T47D (cell line): ENCODE measurements around the gene SERBP1.
"Not testable (repeated sequence)": the region's sequence is repeated elsewhere in the genome, so short reads cannot be mapped to it uniquely, and the experiment has no call there.

Experiments used
- DNase-seq, 2 experiments: peaks; one replicate each; pipeline versions ENCODE4 v3.0.0 to v3.0.0-alpha.2; 2011 to 2012; ENCODE audit warnings: low read depth in 1 of 2, low spot score in 1 of 2
- JUND ChIP-seq: IDR thresholded peaks from 2 replicates; pipeline ENCODE4 v1.6.1; 2012; ENCODE audit warnings: low read depth
- in situ Hi-C: cut with HindIII; loops from 2 replicates; pipeline ENCODE4 v1.10.0; 2016; ENCODE audit warnings: low sequenced_read_pairs, low pct_unique_long_range_greater_than_20kb

The SERBP1 gene

GRCh38 chr1:67459068-67459467, 28.9 kb upstream of the SERBP1 start:
- in situ Hi-C loops: no loop called here
- TF ChIP-seq JUND: no peak
- DNase-seq: peak in 1 of 2 experiments; percentile 22

- no peak for DNase-seq
- no peak for TF ChIP-seq JUND
- in situ Hi-C loops: no loop called here
Measured at GRCh38 chr1:67458663-67459062, 28.5 kb upstream of the SERBP1 start.

- TF ChIP-seq JUND: no peak
- no peak for DNase-seq
- in situ Hi-C loops: no loop called here
Measured at GRCh38 chr1:67457247-67457646, 27.0 kb upstream of the SERBP1 start.

GRCh38 chr1:67451815-67452214, 21.6 kb upstream of the SERBP1 start:
- no peak for DNase-seq
- TF ChIP-seq JUND: no peak
- in situ Hi-C loops: no loop called here

- no peak for DNase-seq
- no peak for TF ChIP-seq JUND
- in situ Hi-C loops: no loop called here
Measured at GRCh38 chr1:67451356-67451755, 21.2 kb upstream of the SERBP1 start.

GRCh38 chr1:67446893-67447292, 16.7 kb upstream of the SERBP1 start:
- in situ Hi-C loops: no loop called here
- no peak for TF ChIP-seq JUND
- DNase-seq: no peak

GRCh38 chr1:67446014-67446413, 15.8 kb upstream of the SERBP1 start:
- in situ Hi-C loops, DNase-seq: not testable (repeated sequence)

GRCh38 chr1:67441739-67442281, 11.6 kb upstream of the SERBP1 start:
- in situ Hi-C loops: no loop called here
- DNase-seq: no peak

GRCh38 chr1:67441183-67441582, 11.0 kb upstream of the SERBP1 start:
- no peak for TF ChIP-seq JUND
- no peak for DNase-seq
- in situ Hi-C loops: no loop called here

More at GRCh38 chr1:67441739-67442281, 11.6 kb upstream of the SERBP1 start:
- no peak for TF ChIP-seq JUND

GRCh38 chr1:67440339-67440738, 10.1 kb upstream of the SERBP1 start:
- in situ Hi-C loops: no loop called here
- no peak for TF ChIP-seq JUND
- no peak for DNase-seq

GRCh38 chr1:67439277-67440029, 9.3 kb upstream of the SERBP1 start:
- TF ChIP-seq JUND: no peak
- in situ Hi-C loops: no loop called here
- DNase-seq: peak in 1 of 2 experiments; percentile 67

- no peak for TF ChIP-seq JUND
- in situ Hi-C loops: no loop called here
- DNase-seq: no peak
Measured at GRCh38 chr1:67437961-67438360, 7.8 kb upstream of the SERBP1 start.

GRCh38 chr1:67436511-67437055, 6.4 kb upstream of the SERBP1 start:
- TF ChIP-seq JUND: no peak
- in situ Hi-C loops: no loop called here

GRCh38 chr1:67434491-67434890, 4.3 kb upstream of the SERBP1 start:
- in situ Hi-C loops: no loop called here
- no peak for DNase-seq
- no peak for TF ChIP-seq JUND

More at GRCh38 chr1:67436511-67437055, 6.4 kb upstream of the SERBP1 start:
- DNase-seq: peak in 1 of 2 experiments; percentile 58
